ENCODE results near the gene GDPD5.

DNA sequence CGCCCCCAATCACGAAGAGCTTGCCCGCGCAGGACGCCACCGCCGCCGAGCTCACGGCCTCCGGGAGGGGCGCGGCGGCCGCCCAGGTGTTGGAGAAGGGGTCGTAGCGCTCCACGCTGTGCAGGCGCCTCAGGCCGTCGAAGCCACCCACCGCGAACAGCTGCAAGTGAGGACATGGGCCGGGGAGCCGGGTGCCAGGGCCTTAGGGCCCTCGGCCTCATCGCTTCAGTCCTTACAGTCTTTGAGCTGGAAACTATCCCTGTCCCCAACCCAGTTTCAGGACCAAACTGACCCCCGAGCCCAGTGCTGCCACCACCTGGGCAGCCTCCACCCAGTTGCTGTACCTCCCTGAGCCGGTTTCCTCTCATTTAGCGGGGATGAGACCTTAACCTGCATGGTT lies 100.3 kb downstream of the GDPD5 start:
- TF ChIP-seq FOXK2 (IDR thresholded peaks at IDR 0.05), result no peak
- no peak for TF ChIP-seq BCL11A (IDR thresholded peaks at IDR 0.05; ENCODE audit: low read depth, low read length)
- no peak for TF ChIP-seq RFX5 (IDR thresholded peaks at IDR 0.05; ENCODE audit: low read depth, low read length)
- TF ChIP-seq, protein P1, sequence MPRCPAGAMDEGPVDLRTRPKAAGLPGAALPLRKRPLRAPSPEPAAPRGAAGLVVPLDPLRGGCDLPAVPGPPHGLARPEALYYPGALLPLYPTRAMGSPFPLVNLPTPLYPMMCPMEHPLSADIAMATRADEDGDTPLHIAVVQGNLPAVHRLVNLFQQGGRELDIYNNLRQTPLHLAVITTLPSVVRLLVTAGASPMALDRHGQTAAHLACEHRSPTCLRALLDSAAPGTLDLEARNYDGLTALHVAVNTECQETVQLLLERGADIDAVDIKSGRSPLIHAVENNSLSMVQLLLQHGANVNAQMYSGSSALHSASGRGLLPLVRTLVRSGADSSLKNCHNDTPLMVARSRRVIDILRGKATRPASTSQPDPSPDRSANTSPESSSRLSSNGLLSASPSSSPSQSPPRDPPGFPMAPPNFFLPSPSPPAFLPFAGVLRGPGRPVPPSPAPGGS (IDR thresholded peaks at IDR 0.05; ENCODE audit: borderline replicate concordance, insufficient read depth, low read depth, low read length, poor library complexity, severe bottlenecking), result no peak
- TF ChIP-seq FOXM1 (IDR thresholded peaks at IDR 0.05; ENCODE audit: low read depth, low read length), result no peak
- no peak for TF ChIP-seq MYC (IDR thresholded peaks at IDR 0.05; ENCODE audit: insufficient read depth, insufficient read length, insufficient replicate concordance, low read length, severe bottlenecking)
- TF ChIP-seq ZNF384 (IDR thresholded peaks at IDR 0.05; ENCODE audit: borderline replicate concordance, low read depth, low read length), result no peak
- no peak for TF ChIP-seq ZBTB33 (IDR thresholded peaks at IDR 0.05)
